ENCODE data around the gene UBXN6. TPM values are rescaled to one million over a fixed set of nuclear protein-coding genes. Genes with fewer than 3 reads are reported as not detected.

The UBXN6 gene
- total RNA-seq, 1 donor from 2014 or later, result 40.9 TPM

DNA sequence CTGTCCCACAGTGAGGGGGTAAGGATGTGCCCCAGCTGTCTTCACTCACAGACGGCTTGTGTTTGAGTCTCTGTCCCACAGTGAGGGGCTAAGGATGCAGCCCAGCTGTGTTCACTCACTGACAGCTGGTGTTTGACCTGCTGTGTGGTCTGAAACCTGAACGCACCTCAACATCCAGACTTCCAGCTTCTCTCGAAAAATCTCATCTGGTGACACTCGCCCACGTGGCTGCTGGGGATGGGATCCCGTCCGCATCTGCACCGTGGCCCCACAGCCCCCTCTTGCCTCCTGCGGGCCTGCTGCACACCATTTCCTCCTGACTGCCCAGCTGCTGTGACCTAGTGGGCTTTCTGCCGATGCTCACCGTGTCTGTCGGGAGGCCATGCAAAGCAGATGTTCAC lies 27.8 kb downstream of the UBXN6 start:
- TF ChIP-seq, protein P1, sequence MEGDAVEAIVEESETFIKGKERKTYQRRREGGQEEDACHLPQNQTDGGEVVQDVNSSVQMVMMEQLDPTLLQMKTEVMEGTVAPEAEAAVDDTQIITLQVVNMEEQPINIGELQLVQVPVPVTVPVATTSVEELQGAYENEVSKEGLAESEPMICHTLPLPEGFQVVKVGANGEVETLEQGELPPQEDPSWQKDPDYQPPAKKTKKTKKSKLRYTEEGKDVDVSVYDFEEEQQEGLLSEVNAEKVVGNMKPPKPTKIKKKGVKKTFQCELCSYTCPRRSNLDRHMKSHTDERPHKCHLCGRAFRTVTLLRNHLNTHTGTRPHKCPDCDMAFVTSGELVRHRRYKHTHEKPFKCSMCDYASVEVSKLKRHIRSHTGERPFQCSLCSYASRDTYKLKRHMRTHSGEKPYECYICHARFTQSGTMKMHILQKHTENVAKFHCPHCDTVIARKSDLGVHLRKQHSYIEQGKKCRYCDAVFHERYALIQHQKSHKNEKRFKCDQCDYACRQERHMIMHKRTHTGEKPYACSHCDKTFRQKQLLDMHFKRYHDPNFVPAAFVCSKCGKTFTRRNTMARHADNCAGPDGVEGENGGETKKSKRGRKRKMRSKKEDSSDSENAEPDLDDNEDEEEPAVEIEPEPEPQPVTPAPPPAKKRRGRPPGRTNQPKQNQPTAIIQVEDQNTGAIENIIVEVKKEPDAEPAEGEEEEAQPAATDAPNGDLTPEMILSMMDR (conservative IDR thresholded peaks at IDR 0.05; ENCODE audit: low read depth, low read length), result no peak
- DNase-seq (ENCODE audit: low read depth), result no peak
- H3K4me3 ChIP-seq (ENCODE audit: low read depth, low read length), result no peak overlapping the region

DNA sequence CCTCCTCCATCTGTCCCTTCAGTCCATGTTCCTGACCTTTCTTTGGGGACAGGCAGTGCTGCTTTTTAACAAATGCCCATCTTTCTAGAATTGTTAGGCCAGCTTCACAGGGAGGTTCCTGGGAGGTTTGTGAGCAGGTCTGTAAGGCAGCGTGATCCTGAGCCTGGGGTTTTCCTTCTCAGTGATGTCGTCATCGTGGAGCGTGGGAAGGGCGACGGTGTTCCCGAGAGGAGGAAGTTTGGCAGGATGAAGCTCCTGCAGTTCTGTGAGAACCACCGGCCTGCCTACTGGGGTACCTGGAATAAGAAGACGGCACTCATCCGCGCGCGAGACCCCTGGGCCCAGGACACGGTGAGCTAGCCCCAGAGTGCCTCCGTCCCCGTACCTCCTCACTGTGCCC lies 28.3 kb downstream of the UBXN6 start:
- DNase-seq (ENCODE audit: low read depth), result no peak
- TF ChIP-seq, protein P1 (conservative IDR thresholded peaks at IDR 0.05; ENCODE audit: low read depth, low read length), result no peak
- no peak overlapping the region for H3K4me3 ChIP-seq (ENCODE audit: low read depth, low read length)

DNA sequence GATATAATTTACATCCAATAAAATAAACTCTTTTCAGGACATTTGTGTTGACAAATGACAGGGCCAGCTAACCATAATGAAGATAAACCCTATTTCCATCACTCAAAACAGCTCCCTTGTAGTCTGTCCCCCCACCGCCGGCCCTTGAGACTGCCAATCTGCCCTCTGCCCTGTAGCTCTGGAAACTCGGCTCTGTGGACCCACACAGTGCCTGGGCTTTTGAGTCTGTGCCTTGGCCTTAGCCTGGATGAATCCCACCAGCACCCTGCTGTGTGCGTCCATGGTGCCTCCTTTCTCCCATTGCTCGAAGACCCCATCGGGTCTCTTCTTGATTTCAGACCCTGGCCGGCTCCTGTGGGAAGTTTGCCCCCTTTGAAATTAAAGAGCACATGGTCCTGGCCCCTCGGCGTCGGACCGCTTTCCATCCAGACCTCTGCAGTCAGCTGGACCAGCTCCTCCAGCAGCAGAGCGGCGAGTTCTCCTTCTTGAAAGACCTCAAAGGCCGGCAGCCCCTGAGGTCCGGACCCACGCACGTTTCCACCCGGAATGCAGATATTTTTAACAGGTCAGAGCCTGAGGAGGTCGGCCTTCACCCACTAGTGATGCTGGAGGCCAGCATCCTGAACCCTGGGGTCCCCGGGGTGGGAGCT lies 29.1 kb downstream of the UBXN6 start:
- no peak for DNase-seq (ENCODE audit: low read depth)
- no peak overlapping the region for H3K4me3 ChIP-seq (ENCODE audit: low read depth, low read length)
- TF ChIP-seq, protein P1 (conservative IDR thresholded peaks at IDR 0.05; ENCODE audit: low read depth, low read length), result no peak

DNA sequence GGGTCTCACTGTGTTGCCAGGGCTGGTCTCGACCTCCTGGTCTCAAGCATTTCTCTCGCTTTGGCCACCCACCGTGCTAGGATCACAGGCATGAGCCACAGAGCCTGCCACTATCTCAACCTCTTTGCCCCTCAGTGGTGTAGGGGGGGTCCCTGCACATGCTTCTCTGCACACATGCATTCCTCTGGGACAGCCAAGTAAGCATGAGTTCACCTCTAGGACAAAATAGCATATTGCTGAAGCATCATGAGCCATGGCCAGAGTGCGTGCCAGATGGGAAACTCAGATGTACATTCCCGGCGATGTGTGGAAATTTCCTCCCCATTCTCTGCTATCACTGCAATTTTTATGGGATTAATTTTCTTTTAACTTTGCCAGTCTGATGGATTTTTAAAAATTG lies 32.1 kb downstream of the UBXN6 start:
- no peak for DNase-seq (ENCODE audit: low read depth)
- H3K4me3 ChIP-seq (ENCODE audit: low read depth, low read length), result no peak overlapping the region
- TF ChIP-seq, protein P1 (conservative IDR thresholded peaks at IDR 0.05; ENCODE audit: low read depth, low read length), result no peak

DNA sequence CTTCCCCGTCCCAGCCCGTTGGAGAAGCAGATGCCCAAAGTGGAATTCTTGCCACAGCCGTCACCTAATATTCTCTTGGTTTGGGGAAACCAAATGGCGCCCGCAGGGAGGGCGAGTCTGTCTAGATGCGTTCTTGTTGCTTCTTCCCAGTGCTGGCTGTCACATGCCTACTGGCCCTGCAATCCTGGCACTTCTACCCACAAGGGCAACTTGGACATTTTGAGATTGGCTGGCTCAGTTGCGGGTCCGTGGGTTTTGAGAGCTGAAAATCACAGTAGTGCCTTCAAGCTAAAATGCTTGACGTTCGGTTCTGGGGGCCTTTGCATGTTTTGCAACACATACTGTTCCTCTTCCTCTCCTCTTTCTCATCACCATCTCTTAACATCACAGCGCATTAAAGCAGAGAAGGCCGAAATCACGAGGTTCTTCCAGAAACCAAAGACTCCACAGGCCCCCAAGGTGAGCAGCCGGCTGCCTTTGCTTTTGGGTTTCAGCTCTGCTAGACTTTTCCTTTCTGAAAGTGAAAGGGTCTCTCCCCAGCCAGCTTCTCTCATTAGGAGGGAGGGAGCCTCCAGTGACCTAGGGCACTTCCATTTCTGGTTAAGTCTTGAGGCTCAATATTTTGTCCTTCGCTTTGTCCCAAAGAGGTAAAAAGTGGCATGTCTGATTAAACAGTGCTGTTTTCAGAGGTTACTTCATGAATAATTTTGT lies 34.0 kb downstream of the UBXN6 start:
- TF ChIP-seq, protein P1 (conservative IDR thresholded peaks at IDR 0.05; ENCODE audit: low read depth, low read length), result no peak
- no peak overlapping the region for H3K4me3 ChIP-seq (ENCODE audit: low read depth, low read length)
- no peak for DNase-seq (ENCODE audit: low read depth)

DNA sequence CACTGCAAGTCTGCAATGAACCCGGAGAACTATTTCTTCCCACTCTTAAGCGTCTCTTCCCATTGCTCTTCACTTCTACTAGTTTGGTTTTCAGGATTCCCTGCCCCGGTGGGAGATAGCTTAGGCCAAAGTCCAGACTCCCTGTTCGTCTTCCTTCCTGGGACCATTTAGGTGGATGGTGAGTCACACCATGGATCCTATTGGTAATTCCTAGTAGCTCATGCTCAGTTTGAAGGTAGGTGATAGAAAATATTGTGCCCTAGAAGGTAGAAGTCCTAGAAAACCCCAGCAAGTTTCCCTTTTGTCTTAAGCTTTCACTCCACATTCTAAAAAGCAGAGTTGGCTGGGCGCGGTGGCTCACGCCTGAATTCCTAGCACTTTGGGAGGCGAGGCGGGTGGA lies 41.3 kb downstream of the UBXN6 start:
- TF ChIP-seq, protein P1 (conservative IDR thresholded peaks at IDR 0.05; ENCODE audit: low read depth, low read length), result no peak
- no peak for DNase-seq (ENCODE audit: low read depth)
- no peak overlapping the region for H3K4me3 ChIP-seq (ENCODE audit: low read depth, low read length)

DNA sequence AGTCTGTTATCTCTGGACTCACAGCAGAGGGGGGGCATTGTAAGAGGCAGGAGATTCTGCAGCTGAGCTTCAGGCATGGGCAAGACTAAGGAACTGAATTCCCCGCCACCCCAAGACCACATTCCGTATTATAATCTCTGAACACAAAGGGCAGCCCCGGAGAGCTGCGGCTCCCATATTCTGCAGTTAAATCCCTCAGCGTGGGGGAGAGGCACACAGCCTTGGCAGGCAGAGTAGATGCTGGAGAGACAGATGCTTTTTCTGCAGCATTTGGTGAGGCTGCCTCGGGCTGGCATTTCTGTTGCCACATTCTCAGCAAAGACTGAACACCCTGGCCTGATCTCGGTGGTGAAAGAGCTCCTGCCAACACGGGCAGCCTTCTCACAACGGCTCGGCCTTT lies 42.2 kb downstream of the UBXN6 start:
- TF ChIP-seq, protein P1 (conservative IDR thresholded peaks at IDR 0.05; ENCODE audit: low read depth, low read length), result no peak
- no peak overlapping the region for H3K4me3 ChIP-seq (ENCODE audit: low read depth, low read length)
- no peak for DNase-seq (ENCODE audit: low read depth)
